ENCODE data around the gene GPC5.

Gene GPC5

DNA sequence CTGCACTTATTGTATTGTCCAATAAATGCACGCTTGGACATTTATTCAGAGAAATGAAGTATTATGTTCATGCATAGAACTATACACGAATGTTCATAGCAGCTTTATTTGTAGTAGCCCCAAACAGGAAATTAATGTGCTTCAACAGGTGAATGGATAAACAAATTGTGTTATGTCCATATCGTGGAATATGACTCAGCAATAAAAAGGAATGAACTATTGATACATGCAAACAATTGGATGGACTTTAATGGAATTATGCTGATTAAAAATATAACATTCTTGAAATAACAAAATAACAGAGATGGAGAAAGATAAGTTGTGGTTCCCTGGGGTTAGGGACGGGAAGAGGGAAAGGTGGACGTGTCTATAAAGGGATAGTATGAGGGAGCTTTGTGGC lies 65.9 kb downstream of the GPC5 start:
- no peak for DNase-seq

- no peak for DNase-seq
Observed at GRCh38 chr13:91467236-91467635, 68.8 kb downstream of the GPC5 start.

- no peak for DNase-seq
Observed at GRCh38 chr13:91468301-91468700, 69.9 kb downstream of the GPC5 start.

GRCh38 chr13:91470084-91470621 lies 71.7 kb downstream of the GPC5 start:
- no peak for DNase-seq

DNA sequence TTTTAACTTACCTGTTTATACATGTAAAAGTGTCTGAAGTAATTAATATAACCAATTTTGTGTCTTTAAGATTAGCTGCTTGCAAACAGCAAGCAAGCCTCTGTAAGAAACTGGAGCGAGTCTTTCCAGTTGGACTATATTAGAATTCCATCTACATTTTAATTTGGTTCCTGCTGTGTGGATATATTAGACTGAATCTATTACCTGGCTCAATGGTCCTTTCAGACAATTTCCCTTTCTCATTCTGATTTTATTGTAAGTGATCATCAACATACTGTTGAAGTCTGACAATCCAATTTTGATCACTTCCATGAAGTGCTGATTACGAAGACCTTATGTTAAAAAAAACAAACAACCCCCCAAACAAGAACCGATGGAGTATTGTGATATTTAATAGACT lies 72.3 kb downstream of the GPC5 start:
- DNase-seq, result no peak

GRCh38 chr13:91482427-91482826 lies 84.0 kb downstream of the GPC5 start:
- DNase-seq, result no peak

DNA sequence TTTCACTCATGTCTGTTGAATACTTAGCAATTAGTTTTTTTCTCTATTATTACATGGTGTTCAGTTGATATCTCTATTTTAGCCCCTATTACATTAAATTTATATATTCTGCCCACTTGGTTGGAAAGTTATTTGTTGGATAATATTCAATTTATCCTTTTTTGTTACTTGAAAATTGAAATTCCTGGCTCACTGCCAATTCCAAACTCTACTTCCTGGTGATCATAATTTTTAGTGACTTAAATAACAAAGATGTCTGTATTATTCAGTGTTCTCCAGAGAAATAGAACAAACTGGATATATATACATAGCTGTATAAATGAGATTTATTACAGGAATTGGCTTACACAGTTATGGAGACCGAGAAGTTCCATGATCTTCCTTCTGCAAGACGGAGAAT lies 93.6 kb downstream of the GPC5 start:
- no peak for DNase-seq

- DNase-seq, result no peak
Observed at GRCh38 chr13:91493442-91493841, 95.0 kb downstream of the GPC5 start.

DNA sequence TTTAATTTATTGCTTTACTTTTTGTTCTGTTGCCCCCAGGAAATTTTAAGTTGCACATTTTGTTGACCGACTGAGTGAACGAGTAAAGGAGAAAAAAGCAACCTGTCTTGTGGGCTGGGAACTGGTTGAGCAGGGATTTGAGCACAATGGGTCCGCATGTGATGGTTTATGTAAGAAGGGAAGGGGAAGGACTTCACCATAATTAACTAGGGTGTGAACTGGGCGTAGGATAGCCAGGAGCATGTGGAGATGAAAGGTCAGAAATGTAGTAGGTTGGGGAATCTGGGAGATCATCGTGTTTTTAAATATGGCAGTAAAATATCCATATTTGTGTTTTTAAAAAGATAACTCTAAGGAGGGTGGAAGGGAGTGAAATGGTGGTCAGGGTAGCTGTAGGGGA lies 99.9 kb downstream of the GPC5 start:
- no peak for DNase-seq

- DNase-seq, result no peak
Observed at GRCh38 chr13:91504216-91504615, 105.8 kb downstream of the GPC5 start.

DNA sequence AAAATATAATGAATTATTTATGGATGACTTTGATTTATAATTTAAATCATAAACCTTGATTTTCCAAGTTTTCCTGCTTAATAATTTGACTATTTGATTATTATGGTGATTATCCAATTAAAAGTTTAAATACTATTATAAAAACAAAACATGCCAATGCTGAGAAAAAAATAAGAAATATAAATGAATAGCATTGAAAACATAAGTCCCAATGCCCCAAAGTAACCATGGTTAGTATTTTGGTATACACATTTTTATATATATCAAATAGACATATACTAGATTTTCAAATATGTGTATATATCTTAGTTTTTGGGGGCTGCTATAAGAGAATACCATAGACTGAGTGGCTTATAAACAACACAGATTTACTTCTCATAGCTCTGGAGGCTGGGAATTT lies 108.3 kb downstream of the GPC5 start:
- no peak for DNase-seq

GRCh38 chr13:91510058-91510457 lies 111.6 kb downstream of the GPC5 start:
- DNase-seq, result no peak

- no peak for DNase-seq
Observed at GRCh38 chr13:91513790-91514189, 115.4 kb downstream of the GPC5 start.

GRCh38 chr13:91516799-91517198 lies 118.4 kb downstream of the GPC5 start:
- DNase-seq, result no peak

DNA sequence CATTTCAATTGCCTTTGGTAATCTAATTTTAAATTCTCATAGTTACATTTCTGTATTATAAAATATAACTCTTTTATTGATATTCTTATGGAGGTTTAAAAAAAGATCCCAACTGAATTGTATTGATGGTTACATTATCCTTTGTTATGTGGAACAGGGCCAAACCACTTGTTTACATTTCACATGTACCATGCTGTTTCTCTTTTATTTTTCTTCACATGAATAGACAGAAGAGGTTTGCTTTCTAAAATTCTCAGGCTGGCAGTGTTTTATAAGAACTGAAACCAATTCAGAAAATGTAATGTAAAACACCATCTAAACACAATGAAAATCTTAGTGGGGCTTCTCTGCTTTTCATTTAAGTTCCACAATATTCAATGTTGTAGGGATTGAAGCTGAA lies 122.5 kb downstream of the GPC5 start:
- no peak for DNase-seq

GRCh38 chr13:91523116-91523515 lies 124.7 kb downstream of the GPC5 start:
- no peak for DNase-seq

- DNase-seq, result no peak
Observed at GRCh38 chr13:91526543-91527033, 128.2 kb downstream of the GPC5 start.

DNA sequence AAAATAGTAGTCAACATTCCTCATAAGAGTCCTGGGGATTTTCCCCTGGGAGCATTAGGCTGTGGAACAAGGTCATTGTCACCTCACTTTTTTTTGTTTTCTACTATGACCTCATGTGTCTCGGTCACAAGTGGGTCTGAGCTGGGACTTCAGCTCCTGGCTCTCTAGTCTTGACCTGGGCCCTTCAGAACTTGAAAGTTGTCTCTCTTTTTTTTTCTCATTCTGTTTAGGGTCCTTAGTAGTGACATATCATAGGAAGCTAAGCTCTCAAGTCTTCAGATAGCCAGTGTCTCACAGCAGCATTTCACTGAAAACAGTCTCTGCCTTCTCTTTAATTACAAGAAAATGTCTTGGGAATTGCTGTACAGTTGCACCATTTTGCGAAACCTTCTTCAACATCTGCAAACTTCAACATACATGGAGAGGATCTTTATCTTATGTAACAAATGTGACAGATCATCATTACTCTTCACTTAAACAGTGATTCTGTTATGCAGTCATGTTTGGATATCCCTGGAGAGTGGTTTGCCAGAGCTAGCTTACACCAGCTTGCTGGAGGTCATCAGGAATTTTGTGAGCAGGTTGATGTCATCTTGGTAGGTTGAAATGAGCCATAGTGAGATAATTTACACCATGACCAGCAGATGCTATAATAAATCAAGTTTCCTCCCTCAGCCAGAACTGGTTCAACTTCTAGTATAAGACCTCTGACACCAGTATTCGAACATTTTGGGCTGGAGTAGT lies 131.5 kb downstream of the GPC5 start:
- no peak for DNase-seq

DNA sequence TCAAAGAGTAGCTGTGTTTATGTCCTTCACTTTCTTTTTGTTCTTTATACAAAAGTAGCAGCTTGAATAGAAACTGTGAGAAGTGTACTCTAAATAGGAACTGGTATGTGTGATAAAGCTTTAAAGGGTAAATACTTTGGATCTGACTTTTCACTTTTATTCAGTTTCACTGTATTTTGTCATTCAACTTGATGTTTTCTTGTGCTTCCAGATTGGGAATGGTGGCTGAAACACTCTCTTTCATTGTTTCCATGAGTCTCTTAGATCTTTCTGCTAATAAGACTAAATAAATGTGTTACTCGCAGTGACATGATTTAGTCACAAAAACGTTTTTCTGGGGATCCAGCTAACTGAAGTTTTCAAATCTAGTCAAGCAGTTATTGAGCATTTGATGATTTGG lies 133.2 kb downstream of the GPC5 start:
- no peak for DNase-seq

DNA sequence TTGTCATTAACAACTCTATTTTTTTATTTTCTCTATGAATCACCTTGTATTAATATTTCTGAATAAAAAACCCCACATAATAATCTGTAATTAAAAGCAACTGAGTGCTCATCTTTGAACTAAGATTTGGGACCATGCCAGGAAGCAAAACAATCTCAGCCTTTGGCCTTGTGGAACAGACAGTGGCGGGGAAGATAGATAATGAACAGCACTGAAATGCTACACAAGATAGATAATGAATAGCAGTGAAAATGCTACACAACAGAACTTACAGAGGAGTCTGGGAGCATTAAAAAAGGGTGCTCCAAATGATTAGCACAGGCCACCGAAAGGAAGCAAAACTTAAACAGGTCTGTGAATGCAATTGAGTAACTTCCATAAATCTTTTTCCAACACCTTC lies 134.9 kb downstream of the GPC5 start:
- DNase-seq, result no peak

DNA sequence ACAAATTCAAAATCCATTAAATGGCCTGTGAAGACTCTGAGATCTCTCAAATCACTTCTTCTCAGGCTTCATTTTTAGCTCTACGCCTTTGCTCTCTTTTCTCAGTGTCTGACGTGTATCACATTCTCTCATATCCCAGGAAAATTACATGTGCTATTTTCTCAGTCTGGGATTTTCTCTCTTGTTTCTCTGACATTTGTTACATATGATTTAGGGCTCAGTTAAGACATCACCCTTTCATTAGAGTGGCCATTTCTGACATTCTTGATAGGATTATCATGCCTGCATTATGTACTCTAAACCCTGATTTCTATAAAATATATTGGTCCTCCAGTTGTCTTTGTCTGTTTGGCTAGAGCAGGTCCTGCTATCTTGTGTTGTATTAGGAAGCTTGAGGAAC lies 136.6 kb downstream of the GPC5 start:
- no peak for DNase-seq

DNA sequence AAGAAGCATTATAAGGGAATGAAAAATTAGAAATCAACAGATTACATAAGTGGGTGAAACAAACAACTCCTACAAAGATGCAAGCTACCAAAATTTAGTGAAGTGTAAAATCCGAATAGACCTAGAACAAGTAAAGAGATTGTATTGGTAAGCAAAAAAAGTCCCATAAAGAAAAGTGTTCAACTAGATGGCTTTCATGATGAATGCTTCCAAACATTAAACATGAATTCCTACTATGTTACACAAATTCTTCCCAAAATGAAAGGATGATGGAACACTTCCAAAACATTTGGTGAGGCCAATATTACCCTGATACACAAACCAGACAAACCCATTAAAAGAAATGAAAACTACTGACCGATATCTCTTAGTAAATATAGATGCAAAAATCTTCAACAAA lies 139.0 kb downstream of the GPC5 start:
- no peak for DNase-seq

DNA sequence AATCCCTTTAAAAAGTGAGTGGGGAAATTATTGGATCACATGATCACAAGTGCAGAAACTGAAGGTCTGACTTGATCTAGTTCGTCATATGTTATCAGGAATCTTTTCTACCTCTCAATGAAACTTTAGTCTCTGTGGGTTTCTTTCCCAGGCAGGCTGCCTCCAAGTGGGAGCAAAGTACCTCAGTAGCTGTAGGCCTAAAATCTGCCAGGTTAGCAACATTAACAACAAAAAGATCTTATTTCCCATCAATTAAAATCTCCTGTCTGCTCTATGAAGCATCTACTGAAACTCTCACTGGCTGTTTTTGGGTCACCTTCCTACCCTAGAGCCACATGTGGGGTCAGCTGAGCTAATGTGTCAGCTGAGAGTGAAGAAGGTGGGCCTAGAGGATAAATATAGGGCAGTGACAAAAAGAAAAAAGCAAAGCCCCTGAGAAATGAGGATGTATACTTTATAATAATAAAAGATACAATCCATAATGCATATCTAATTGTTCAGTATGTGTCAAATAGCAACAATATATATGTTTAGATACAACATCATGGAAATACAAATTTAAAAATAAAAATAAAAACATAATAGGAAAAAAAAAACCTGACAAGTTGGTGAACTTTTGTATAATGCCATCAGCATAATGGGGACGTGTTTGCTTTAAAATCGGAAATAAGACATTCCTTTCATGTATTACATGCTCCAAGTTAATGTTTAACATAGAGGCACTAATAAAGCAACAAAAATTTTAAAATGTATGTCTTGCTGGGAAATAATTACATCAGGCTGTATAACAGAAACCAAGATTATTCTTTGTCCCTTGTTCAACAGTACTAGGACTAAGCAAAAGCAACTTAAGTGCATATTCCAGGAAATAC lies 141.1 kb downstream of the GPC5 start:
- no peak for DNase-seq

GRCh38 chr13:91540158-91540736 lies 141.8 kb downstream of the GPC5 start:
- DNase-seq, result no peak

Measured in activated effector memory CD4-positive, alpha-beta T cell treated with anti-CD3 and anti-CD28 coated beads, Interleukin-2, amount 50 U/mL, for 16 hours (primary cell).